ENCODE data around the gene SMLR1. TPM values are rescaled to one million over a fixed set of nuclear protein-coding genes. Genes with fewer than 3 reads are reported as not detected.

Gene SMLR1
- not detected for total RNA-seq
- long read RNA-seq: 0 reads

GRCh38 chr6:130827247-130828149 is at the start of gene SMLR1:
Gene SMLR1, plus strand, starts transcription at chr6:130827406. Its CDS starts 8 bp downstream, at chr6:130827414.
- Histone ChIP-seq H3K4me3 (no peak within 1 kb of the TSS), H3K36me3 (no peaks in the 10 kb centered on the region), H3K27me3 (no peaks in the 10 kb centered on the region), H3K4me1 (no peaks in the 10 kb centered on the region), H3K27ac (no peak within 1 kb of the TSS), H3K9me3 (no peaks in the 10 kb centered on the region)
- DNase-seq: no peak
- ATAC-seq: no peak
- intact Hi-C loops (cut with DNase I): no loop called here
- no peak for TF ChIP-seq CTCF (IDR thresholded peaks at IDR 0.05)

GRCh38 chr6:130778946-130779657 is 48.1 kb upstream of the SMLR1 start:
- Histone ChIP-seq H3K9me3 (no peaks in the 10 kb centered on the region), H3K4me3 (no peak overlapping the region), H3K4me1 (no peaks in the 10 kb centered on the region), H3K36me3 (no peaks in the 10 kb centered on the region), H3K27me3 (no peaks in the 10 kb centered on the region), H3K27ac (no peak overlapping the region)
- intact Hi-C loops (cut with DNase I): no loop called here
- ATAC-seq (no peak), DNase-seq (no peak)
- no peak for TF ChIP-seq CTCF (IDR thresholded peaks at IDR 0.05)

GRCh38 chr6:130779658-130780033 is 47.6 kb upstream of the SMLR1 start:
- no peak for TF ChIP-seq CTCF (IDR thresholded peaks at IDR 0.05)
- no peak overlapping the region for H3K27ac ChIP-seq
- no peaks in the 10 kb centered on the region for H3K27me3 ChIP-seq
- ATAC-seq: no peak
- no peaks in the 10 kb centered on the region for H3K36me3 ChIP-seq
- no peak overlapping the region for H3K4me3 ChIP-seq
- intact Hi-C loops (cut with DNase I): no loop called here
- DNase-seq: no peak
- H3K9me3 ChIP-seq: no peaks in the 10 kb centered on the region
- H3K4me1 ChIP-seq: no peaks in the 10 kb centered on the region

GRCh38 chr6:130780122-130780521 is 47.1 kb upstream of the SMLR1 start:
- H3K9me3 ChIP-seq: no peaks in the 10 kb centered on the region
- H3K36me3 ChIP-seq: no peaks in the 10 kb centered on the region
- intact Hi-C loops (cut with DNase I): no loop called here
- H3K27ac ChIP-seq: no peak overlapping the region
- ATAC-seq (no peak), DNase-seq (no peak)
- H3K27me3 ChIP-seq: no peaks in the 10 kb centered on the region
- no peaks in the 10 kb centered on the region for H3K4me1 ChIP-seq
- no peak for TF ChIP-seq CTCF (IDR thresholded peaks at IDR 0.05)
- no peak overlapping the region for H3K4me3 ChIP-seq

- no peak for TF ChIP-seq CTCF (IDR thresholded peaks at IDR 0.05)
- DNase-seq: no peak
- H3K27me3 ChIP-seq: no peaks in the 10 kb centered on the region
- no peaks in the 10 kb centered on the region for H3K9me3 ChIP-seq
- no peaks in the 10 kb centered on the region for H3K36me3 ChIP-seq
- H3K4me1 ChIP-seq: no peaks in the 10 kb centered on the region
- H3K27ac ChIP-seq: no peak overlapping the region
- no peak overlapping the region for H3K4me3 ChIP-seq
- intact Hi-C loops (cut with DNase I): no loop called here
- no peak for ATAC-seq
These were observed 45.6 kb upstream of the SMLR1 start for GRCh38 chr6:130781557-130781956.

Measured in upper lobe of right lung (tissue), 1 donor.